ENCODE results near the gene GALNT2. TPM values are rescaled to one million over a fixed set of nuclear protein-coding genes. Genes with fewer than 3 reads are reported as not detected.

Gene GALNT2
- total and polyA plus RNA-seq, 12 donors, result 22.3 to 220 (median 85.7) TPM

DNA sequence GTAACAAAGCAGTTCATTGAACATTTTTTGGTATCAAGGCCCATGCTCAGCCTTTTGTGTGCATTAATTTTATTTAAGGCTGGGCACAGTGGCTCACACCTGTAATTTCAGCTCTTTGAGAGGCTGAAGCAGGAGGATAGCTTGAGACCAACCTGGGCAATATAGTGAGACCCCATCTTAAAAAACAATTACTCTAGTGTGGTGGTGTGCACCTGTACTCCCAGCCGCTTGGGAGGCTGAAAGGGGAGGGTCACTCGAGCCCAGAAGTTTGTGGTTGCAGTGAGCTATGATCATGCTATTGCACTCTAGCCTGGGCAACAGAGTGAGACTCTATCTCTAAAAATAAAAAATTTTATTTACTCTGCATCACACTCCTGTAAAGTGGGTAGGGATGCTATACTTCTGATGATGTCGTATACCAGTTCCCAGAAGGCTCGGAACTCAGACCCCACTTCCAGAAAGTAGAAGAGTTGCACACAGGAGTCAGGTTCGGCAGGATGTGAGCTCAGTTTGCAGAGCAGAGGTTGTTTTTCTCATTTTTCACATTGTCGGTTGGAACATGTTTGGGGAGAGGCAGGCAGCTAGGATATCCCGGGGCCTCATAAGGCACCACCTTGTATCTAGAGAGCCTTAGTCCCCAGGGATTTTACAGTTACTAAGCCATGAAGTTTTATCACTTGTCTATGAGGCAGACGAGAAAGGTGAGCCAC, 144.6 kb downstream of the GALNT2 start:
- no peak for TF ChIP-seq POLR2A (IDR thresholded peaks at IDR 0.05)
- no peak for TF ChIP-seq CTCF (IDR thresholded peaks at IDR 0.05)
- 83 to 95% (median 84%) methylated on average over 8 of the region's 8 CpGs for WGBS, 4 donors
- H3K4me1 ChIP-seq (replicated peaks in 1 of 2), result peaks cover 0 to 39% of the 10 kb centered on the region in 2 donors

GRCh38 chr1:230212405-230212936, 145.4 kb downstream of the GALNT2 start:
- H3K9me3 ChIP-seq (replicated peaks in 1 of 3), result no peaks in the 10 kb centered on the region
- H3K27me3 ChIP-seq, result no peaks in the 10 kb centered on the region
- peak overlapping the region in 2 of 5 donors; percentile 53 to 66 for H3K27ac ChIP-seq
- no peak for DNase-seq
- peaks cover 0 to 39% of the 10 kb centered on the region in 2 donors for H3K4me1 ChIP-seq (replicated peaks in 1 of 2)
- no peak for TF ChIP-seq CTCF (IDR thresholded peaks at IDR 0.05)
- no peak for TF ChIP-seq POLR2A (IDR thresholded peaks at IDR 0.05)
- no peaks in the 10 kb centered on the region for H3K36me3 ChIP-seq (replicated peaks in 1 of 2)
- H3K4me3 ChIP-seq, result no peak overlapping the region
- intact Hi-C loops (cut with DNase I), result loop anchor here in 1 of 2 donors (10.0 kb wide), 1 partner anchor 52 kb away; no protein-coding TSS in a partner anchor
- 70 to 86% (median 72%) methylated on average over 7 of the region's 7 CpGs for WGBS, 4 donors

More for the DNA sequence above, 144.6 kb downstream of the GALNT2 start:
- Histone ChIP-seq H3K27me3 (no peaks in the 10 kb centered on the region), H3K36me3 (replicated peaks in 1 of 2) (no peaks in the 10 kb centered on the region), H3K4me3 (no peak overlapping the region), H3K9me3 (replicated peaks in 1 of 3) (no peaks in the 10 kb centered on the region), H3K27ac (peak overlapping the region in 2 of 5 donors; percentile 53 to 66)
- intact Hi-C loops (cut with DNase I), result loop anchor here in 1 of 2 donors (10.0 kb wide), 1 partner anchor 53 kb away; no protein-coding TSS in a partner anchor
- DNase-seq, result no peak

- H3K36me3 ChIP-seq (replicated peaks in 1 of 2), result no peaks in the 10 kb centered on the region
- intact Hi-C loops (cut with DNase I), result loop anchor here in 1 of 2 donors (10.0 kb wide), 1 partner anchor 50 kb away; no protein-coding TSS in a partner anchor
- 26 to 51% (median 39%) methylated on average over 7 of the region's 7 CpGs for WGBS, 4 donors
- TF ChIP-seq CTCF (IDR thresholded peaks at IDR 0.05), result peak in 5 of 6 experiments; percentile 33 to 60 (median 38)
- TF ChIP-seq POLR2A (IDR thresholded peaks at IDR 0.05), result no peak
- no peaks in the 10 kb centered on the region for H3K27me3 ChIP-seq
- H3K9me3 ChIP-seq (replicated peaks in 1 of 3), result no peaks in the 10 kb centered on the region
- no peak overlapping the region for H3K4me3 ChIP-seq
- H3K4me1 ChIP-seq (replicated peaks in 1 of 2), result peaks cover 6 to 40% of the 10 kb centered on the region in 2 donors
- peak overlapping the region in 2 of 5 donors; percentile 8 to 31 for H3K27ac ChIP-seq
- peak in 6 of 7 donors; percentile 40 to 79 (median 56) for DNase-seq
Observed at GRCh38 chr1:230215031-230215430, 148.0 kb downstream of the GALNT2 start.

- no peak for DNase-seq
- WGBS, 4 donors, result 54 to 68% (median 58%) methylated on average over 1 of the region's 1 CpG
- peaks cover 6 to 39% of the 10 kb centered on the region in 2 donors for H3K4me1 ChIP-seq (replicated peaks in 1 of 2)
- TF ChIP-seq CTCF (IDR thresholded peaks at IDR 0.05) (no peak), POLR2A (IDR thresholded peaks at IDR 0.05) (no peak)
- H3K9me3 ChIP-seq (replicated peaks in 1 of 3), result no peaks in the 10 kb centered on the region
- no peaks in the 10 kb centered on the region for H3K36me3 ChIP-seq (replicated peaks in 1 of 2)
- H3K27ac ChIP-seq, result peak overlapping the region in 1 of 5 donors; percentile 31
- H3K27me3 ChIP-seq, result no peaks in the 10 kb centered on the region
- H3K4me3 ChIP-seq, result no peak overlapping the region
- intact Hi-C loops (cut with DNase I), result loop anchor here in 1 of 2 donors (10.0 kb wide), 1 partner anchor 49 kb away; no protein-coding TSS in a partner anchor
Observed at GRCh38 chr1:230215529-230215928, 148.5 kb downstream of the GALNT2 start.

Data from adrenal gland (tissue), 12 donors.